ENCODE results near the gene ERCC1.
"Not testable (repeated sequence)": the region's sequence is repeated elsewhere in the genome, so short reads cannot be mapped to it uniquely, and the experiment has no call there.

ERCC1 gene

DNA sequence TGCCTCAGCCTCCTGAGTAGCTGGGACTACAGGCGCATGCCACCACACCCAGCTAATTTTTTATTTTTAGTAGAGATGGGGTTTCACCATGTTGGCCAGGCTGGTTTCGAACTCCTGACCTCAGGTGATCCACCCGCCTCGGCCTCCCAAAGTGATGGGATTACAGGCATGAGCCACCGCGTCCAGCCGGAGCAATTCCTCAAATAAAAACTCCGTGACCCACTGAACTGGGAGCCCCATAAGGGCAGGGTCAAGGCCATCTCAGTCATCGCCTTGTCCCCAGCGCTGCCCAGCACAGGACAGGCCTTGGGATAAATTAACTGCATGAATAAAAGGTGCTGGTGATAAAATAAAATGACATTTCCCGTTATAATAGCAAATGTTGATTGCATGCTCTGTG is 6.2 kb upstream of the ERCC1 start:
- DNase-seq (ENCODE audit: low read depth), result not testable (repeated sequence)

GRCh38 chr19:45428384-45429231 is 4.9 kb upstream of the ERCC1 start:
- no peak for DNase-seq (ENCODE audit: low read depth)

DNA sequence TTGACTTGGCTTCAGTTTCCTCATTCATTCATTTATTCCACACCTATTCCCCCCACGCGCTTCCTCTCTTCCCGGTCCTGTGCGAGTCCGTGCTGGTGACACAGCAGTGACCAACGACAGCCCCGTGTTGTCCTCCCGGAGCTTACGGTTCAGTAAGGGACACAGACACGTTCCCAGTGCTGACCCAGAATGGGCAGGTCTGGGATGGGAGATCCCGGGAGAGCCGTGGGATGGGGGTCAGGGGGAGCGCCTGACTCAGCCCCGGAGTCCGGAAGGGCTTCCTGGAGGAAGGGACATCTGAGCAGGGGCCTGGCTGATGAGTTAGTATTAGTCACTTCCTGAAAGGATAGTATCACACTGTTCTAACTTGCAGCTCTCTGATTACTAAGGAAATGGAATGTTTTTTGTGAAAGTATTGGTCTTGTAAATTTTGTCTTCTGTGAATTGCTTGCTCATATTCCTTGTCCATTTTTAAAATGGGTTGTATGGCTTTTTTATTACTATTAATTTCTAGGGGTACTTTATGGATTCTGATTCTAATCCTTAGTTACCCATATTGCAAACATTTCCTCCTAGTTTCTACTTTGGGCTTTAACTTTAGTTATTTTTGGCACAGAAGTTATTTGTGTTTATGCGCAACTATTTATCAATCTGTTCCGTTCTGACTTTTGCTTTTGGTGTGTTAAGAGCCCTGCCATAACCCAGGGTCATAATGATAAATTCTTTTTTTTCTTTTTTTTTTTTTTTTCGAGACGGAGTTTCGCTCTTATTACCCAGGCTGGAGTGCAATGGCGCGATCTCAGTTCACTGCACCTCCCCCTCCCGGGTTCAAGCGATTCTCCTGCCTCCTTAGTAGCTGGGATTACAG is 708 bp upstream of the ERCC1 start:
- DNase-seq (ENCODE audit: low read depth), result peak; percentile 84

DNA sequence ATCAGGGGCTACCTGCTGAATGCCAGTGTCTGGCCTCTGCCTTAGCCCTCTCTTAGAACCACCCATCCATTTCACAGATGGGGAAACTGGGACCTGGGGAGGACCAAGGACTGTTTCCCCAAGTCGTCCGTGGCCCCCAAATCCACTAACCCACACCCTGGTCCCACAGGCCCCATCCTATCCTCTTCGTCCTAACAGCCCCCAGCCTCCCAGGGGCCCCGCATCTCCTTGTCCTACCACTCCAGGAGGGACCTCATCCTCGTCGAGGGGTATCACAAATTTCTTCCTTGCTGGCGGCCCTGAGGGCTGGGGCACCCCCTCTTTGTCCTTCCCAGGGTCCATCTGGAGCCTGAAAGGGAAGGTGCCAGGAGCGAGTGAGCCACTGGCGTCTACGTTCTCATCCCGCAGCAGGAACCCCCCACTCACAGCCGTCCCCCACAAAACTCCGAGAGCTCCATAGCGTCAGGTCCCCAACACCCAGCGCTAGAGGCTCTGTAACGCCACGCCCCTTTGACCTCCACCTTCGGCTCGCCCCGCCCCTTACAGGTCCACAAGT is 606 bp downstream of the ERCC1 start:
- no peak for DNase-seq (ENCODE audit: low read depth)

DNA sequence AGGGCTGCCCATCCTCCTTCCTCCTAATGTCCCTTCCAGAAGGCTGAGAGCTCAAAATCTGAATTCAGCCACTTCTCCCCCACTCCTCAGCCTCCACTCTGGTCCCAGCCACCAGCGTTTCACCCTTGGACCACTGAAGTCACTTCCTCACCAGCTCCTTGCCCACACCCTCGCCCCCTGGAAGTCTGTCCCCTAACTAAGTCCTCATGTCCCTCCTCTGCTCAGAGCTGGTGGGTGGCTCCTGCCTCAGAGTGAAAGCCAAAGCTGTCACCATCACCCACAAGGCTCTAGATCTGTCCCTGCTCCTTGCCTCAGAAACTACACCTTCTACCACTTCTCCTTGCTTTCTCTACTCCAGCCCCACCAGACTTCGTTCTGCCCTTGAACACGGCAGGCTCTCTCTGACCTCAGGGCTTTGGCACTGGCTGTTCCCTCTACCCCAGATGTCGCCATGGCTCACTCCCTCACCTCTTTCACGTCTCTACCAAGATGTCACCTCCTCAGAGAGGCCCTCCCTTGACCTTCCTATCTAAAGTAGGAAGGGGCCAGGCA is 1.7 kb downstream of the ERCC1 start:
- DNase-seq (ENCODE audit: low read depth), result no peak

- no peak for DNase-seq (ENCODE audit: low read depth)
Measured at GRCh38 chr19:45420871-45421270, 2.8 kb downstream of the ERCC1 start.

- DNase-seq (ENCODE audit: low read depth), result no peak
Measured at GRCh38 chr19:45420356-45420755, 3.4 kb downstream of the ERCC1 start.

DNA sequence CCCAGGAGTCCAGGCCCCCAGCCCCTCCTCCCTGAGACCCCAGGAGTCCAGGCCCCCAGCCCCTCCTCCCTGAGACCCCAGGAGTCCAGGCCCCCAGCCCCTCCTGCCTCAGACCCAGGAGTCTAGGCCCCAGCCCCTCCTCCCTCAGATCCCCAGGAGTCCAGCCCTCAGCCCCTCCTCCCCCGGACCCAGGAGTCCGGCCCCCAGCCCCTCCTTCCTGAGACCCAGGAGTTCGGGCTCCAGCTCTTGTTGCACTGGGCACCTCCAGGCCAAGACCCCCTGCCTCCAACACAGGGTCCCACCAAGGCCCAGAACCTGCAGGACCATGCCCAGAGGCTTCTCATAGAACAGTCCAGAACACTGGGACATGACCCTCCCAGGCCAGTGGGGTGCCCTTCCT is 3.8 kb downstream of the ERCC1 start:
- DNase-seq (ENCODE audit: low read depth), result no peak

DNA sequence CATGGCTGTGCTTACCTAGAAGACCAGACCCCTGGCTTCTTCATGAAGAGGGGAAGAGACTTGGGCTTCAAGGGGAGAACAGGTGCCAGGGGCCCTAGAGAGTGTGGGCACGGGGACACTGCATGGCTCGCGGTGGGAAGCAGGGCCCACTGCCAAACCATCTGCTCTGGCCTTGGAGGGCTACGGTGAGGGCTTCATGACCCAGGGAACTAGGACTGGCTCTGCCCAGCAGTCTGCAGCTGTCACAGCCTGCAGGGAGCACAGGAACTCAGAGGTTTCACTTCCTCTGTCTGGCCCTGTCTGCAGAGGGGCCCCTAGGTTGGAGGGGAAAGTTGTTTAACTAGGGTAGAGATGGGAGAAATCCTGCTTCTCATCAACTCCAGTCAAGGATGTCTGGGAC is 4.3 kb downstream of the ERCC1 start:
- DNase-seq (ENCODE audit: low read depth), result no peak

- no peak for DNase-seq (ENCODE audit: low read depth)
Measured at GRCh38 chr19:45418802-45419201, 4.9 kb downstream of the ERCC1 start.

DNA sequence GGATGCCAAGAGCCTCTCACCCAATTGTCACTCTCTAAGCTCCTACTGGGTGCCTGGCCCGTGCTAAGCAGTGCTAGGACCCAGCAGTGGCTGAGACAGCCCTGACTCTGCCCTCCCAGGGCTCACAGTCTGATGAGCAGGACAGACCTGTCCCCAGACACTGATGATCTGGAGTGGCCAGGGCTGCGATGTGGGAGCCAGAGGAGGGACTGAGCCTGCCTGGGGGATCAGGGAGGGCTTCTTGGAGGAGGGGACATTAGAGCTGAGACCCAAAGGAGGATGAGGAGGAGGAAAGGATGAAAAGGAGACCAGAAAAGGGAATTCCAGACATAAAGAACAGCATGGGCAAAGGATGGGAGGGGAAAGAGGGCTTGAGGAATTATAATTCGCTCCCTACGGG is 6.6 kb downstream of the ERCC1 start:
- no peak for DNase-seq (ENCODE audit: low read depth)

DNA sequence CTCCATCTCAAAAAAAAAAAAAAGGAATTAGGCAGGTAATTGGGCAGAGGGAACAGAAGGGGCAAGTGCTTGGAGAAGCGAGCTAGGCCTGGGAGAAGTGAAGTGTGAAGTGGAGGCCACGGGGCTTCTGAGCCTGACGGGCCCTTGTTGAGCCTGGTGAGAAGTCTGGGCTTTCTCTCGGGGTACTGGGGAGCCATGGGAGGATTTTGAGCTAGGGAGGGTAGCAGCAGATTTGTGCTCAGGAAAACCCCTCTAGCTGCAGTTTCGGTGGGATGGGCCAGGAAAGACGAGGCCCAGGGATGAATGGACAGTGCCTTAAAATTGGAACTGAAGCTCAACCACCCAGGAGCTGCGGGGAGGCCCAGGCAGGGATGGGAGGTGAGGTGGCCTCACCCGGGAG is 9.2 kb downstream of the ERCC1 start:
- no peak for DNase-seq (ENCODE audit: low read depth)

GRCh38 chr19:45413497-45413896 is 10.2 kb downstream of the ERCC1 start:
- DNase-seq (ENCODE audit: low read depth), result no peak

GRCh38 chr19:45410330-45410729 is 13.4 kb downstream of the ERCC1 start:
- not testable (repeated sequence) for DNase-seq (ENCODE audit: low read depth)

DNA sequence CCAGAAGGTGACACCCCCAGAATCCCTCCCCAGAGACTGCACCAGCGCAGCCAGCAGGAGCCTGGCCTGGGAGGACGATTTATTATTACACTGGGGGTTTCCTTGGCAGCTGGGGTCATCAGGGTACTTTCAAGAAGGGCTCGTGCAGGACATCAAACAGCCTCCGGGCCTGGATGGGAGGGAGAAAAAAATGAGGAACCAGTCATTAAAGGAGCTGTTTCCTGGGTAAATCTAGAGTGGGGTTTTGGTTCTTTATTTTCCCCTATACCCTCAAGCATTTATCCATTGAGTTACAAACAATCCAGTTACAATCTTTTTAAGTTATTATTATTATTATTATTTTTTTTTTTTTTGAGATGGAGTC is 14.2 kb downstream of the ERCC1 start:
- no peak for DNase-seq (ENCODE audit: low read depth)

- DNase-seq (ENCODE audit: low read depth), result no peak
Measured at GRCh38 chr19:45408830-45409556, 14.7 kb downstream of the ERCC1 start.

- DNase-seq (ENCODE audit: low read depth), result no peak
Measured at GRCh38 chr19:45408121-45408520, 15.6 kb downstream of the ERCC1 start.

- DNase-seq (ENCODE audit: low read depth), result not testable (repeated sequence)
Measured at GRCh38 chr19:45407585-45407984, 16.1 kb downstream of the ERCC1 start.

DNA sequence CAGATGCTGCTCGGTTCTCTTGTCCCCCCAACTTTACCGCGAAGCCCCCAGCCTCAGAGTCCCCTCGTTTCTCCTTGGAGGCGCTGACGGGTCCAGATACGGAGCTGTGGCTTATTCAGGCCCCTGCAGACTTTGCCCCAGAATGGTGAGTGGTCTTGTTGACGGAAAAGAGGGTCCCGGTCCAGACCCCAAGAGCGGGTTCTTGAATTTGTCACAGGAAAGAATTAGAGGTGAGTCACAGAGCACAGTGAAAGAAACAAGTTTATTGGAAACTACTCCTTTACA is 16.7 kb downstream of the ERCC1 start:
- DNase-seq (ENCODE audit: low read depth), result no peak

DNA sequence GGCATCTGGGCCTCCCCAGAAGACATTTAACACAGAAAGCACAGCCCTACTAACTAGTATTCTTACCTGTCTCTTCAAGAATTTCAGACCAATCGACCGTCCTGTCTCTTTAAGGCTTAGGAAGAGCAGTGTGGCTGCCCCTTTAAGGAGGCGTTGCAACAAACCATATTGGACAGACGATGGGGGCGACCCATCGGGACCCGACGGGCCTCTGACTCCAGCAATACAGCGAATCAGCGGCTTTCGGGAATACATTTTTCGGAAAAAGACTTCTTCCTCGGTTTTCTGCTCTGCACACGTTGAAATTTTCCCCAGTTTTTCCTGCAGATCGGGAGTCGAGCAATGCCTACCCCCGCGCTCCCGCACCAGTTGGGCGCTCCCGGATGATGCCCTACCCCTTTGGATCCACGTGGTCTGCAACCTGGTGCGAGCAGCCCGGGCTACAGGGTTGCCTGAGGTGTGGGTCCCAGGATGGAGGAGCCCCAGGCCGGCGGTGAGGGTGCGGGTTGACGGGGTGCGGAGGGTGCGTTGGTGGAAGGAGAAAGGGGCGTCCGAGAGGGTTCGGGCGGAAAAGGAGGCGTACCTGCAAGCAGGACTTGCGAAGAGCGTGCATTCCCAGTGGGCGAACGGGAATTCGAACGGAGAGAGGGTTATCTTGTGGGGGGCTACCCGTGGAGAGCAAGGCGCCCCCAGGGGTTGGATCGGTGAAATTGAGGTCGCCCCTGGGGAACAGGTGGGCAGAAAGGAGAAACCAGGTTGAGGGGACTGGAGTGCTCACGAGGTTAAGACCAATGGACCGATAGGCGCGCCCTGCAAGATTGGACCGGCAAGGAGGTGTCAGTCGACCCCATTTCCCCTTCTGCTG is 17.3 kb downstream of the ERCC1 start, which contains the start of gene POLR1G:
TSS of gene POLR1G (plus strand) at position 419 of the 865 bp plus-strand sequence. CDS start at position 472, 53 bp downstream.
- peak; percentile 63 for DNase-seq (ENCODE audit: low read depth)
